UCSD-AML1 (cell line): Measurements from ENCODE around the gene IL10RB.
"Not testable (repeated sequence)": the region's sequence is repeated elsewhere in the genome, so short reads cannot be mapped to it uniquely, and the experiment has no call there.

ENCODE experiments used
- DNase-seq: peaks from one replicate; lab custom pipeline; 2025; ENCODE audit not compliant: unreplicated experiment; lab: John Stamatoyannopoulos, UW

IL10RB gene

GRCh38 chr21:33266050-33266788, at the start of gene IL10RB:
IL10RB (plus strand) TSS chr21:33266367; CDS start chr21:33266466, 99 bp downstream.
- DNase-seq: peak; percentile 85

- no peak for DNase-seq
Observed at GRCh38 chr21:33217138-33217520, 49.0 kb upstream of the IL10RB start.

GRCh38 chr21:33219300-33219699, 46.9 kb upstream of the IL10RB start:
- no peak for DNase-seq

GRCh38 chr21:33219954-33220353, 46.2 kb upstream of the IL10RB start:
- DNase-seq: no peak

- not testable (repeated sequence) for DNase-seq
Observed at GRCh38 chr21:33225376-33225775, 40.8 kb upstream of the IL10RB start.

- DNase-seq: no peak
Observed at GRCh38 chr21:33228455-33228854, 37.7 kb upstream of the IL10RB start.

- no peak for DNase-seq
Observed at GRCh38 chr21:33229099-33229783, 36.9 kb upstream of the IL10RB start.

GRCh38 chr21:33229784-33230544, 36.2 kb upstream of the IL10RB start, which contains the start of gene IFNAR2:
IFNAR2 (plus strand) TSS chr21:33229938; CDS start chr21:33241923, 11,985 bp downstream.
- peak; percentile 75 for DNase-seq

- peak; percentile 69 for DNase-seq
Observed at GRCh38 chr21:33230545-33231324, 35.4 kb upstream of the IL10RB start.

GRCh38 chr21:33231526-33231925, 34.6 kb upstream of the IL10RB start:
- DNase-seq: no peak

- DNase-seq: no peak
Observed at GRCh38 chr21:33232291-33233034, 33.7 kb upstream of the IL10RB start.

GRCh38 chr21:33234635-33235520, 31.3 kb upstream of the IL10RB start:
- no peak for DNase-seq

- no peak for DNase-seq
Observed at GRCh38 chr21:33236013-33236686, 30.0 kb upstream of the IL10RB start.

GRCh38 chr21:33236766-33237165, 29.4 kb upstream of the IL10RB start:
- no peak for DNase-seq

GRCh38 chr21:33237486-33237885, 28.7 kb upstream of the IL10RB start:
- no peak for DNase-seq

- no peak for DNase-seq
Observed at GRCh38 chr21:33238146-33238545, 28.0 kb upstream of the IL10RB start.

GRCh38 chr21:33238565-33239255, 27.5 kb upstream of the IL10RB start:
- DNase-seq: no peak

GRCh38 chr21:33239559-33240127, 26.5 kb upstream of the IL10RB start:
- not testable (repeated sequence) for DNase-seq
